IMR-90 (cell line): Measurements from ENCODE around the gene CACNA2D3. TPM values are rescaled to one million over a fixed set of nuclear protein-coding genes. Genes with fewer than 3 reads are reported as not detected.

Experiments used
- ATAC-seq: fragments of 200-7000 bp; cut with Tn5 transposase; 2 replicates; pipeline ENCODE4 v1.9.1; 2020; ENCODE audit warnings: low read depth, mild to moderate bottlenecking, moderate library complexity
- BruUV-seq: library from RNA; stranded (reverse); fragments of 400-500 nt; replicated peaks from 2 replicates; lab custom pipeline; 2021; lab: Mats Ljungman, UMichigan
- CTCF ChIA-PET: fragments of 300-600 bp; formaldehyde crosslinking; extraction: SDS; loops from one replicate; lab custom pipeline; 2021; ENCODE audit warnings: antibody characterized with exemption; lab: Yijun Ruan, JAX
- POLR2A ChIA-PET: fragments of 300-600 bp; sonication (Branson Sonifier 250); formaldehyde crosslinking; loops from one replicate; lab custom pipeline; 2022; ENCODE audit warnings: antibody characterized with exemption; ENCODE audit not compliant: unreplicated experiment; lab: Charles Lee
- DNase-seq: peaks from one replicate; pipeline ENCODE4 v3.0.0; 2013
- H2AFZ ChIP-seq: replicated peaks from 2 replicates; pipeline ENCODE3; 2013; ENCODE audit warnings: low read length, mild to moderate bottlenecking; ENCODE audit not compliant: poor library complexity
- H2AK5ac ChIP-seq: 2 replicates; pipeline ENCODE4 v1.6.1; 2013; ENCODE audit warnings: low read depth, low read length, inconsistent platforms
- H2AK9ac ChIP-seq: replicated peaks from 2 replicates; pipeline ENCODE3; 2013; ENCODE audit warnings: mild to moderate bottlenecking, low read depth, low read length, moderate library complexity; ENCODE audit not compliant: poor library complexity
- H2BK120ac ChIP-seq: 2 replicates; pipeline ENCODE4 v1.6.1; 2013; ENCODE audit warnings: low read depth, low read length, inconsistent platforms
- H2BK15ac ChIP-seq: 3 replicates; pipeline ENCODE4 v1.6.1; 2013; ENCODE audit warnings: low read depth, low read length, inconsistent platforms
- H2BK20ac ChIP-seq: 2 replicates; pipeline ENCODE4 v1.6.1; 2013; ENCODE audit warnings: low read depth, mild to moderate bottlenecking, inconsistent platforms, low read length, moderate library complexity
- H2BK5ac ChIP-seq: 2 replicates; pipeline ENCODE4 v1.6.1; 2013; ENCODE audit warnings: mild to moderate bottlenecking, low read depth, low read length, inconsistent platforms; ENCODE audit not compliant: poor library complexity, severe bottlenecking
- H3K14ac ChIP-seq: replicated peaks from 2 replicates; pipeline ENCODE4 v1.6.1; 2013; ENCODE audit warnings: low read depth, low read length, inconsistent platforms
- H3K18ac ChIP-seq: 2 replicates; pipeline ENCODE4 v1.6.1; 2013; ENCODE audit warnings: low read depth, low read length, control low read depth
- H3K23ac ChIP-seq: 2 replicates; pipeline ENCODE4 v1.6.1; 2013; ENCODE audit warnings: low read depth, low read length, inconsistent platforms
- H3K27ac ChIP-seq: 2 replicates; pipeline ENCODE4 v1.5.1; 2013; ENCODE audit warnings: mild to moderate bottlenecking, control low read depth, low read length; ENCODE audit not compliant: insufficient read depth
- H3K27me3 ChIP-seq: 2 replicates; pipeline ENCODE4 v1.6.1; 2013; ENCODE audit warnings: low read length; ENCODE audit not compliant: control insufficient read depth, insufficient read depth
- H3K36me3 ChIP-seq: 2 replicates; pipeline ENCODE4 v1.6.1; 2013; ENCODE audit warnings: low read length, mixed read lengths; ENCODE audit not compliant: control insufficient read depth, insufficient read depth
- H3K4ac ChIP-seq: 2 replicates; pipeline ENCODE4 v1.6.1; 2013; ENCODE audit warnings: low read depth, low read length, inconsistent platforms
- H3K4me1 ChIP-seq: 2 replicates; pipeline ENCODE4 v1.6.1; 2013; ENCODE audit warnings: low read length, mixed read lengths; ENCODE audit not compliant: control insufficient read depth, insufficient read depth
- H3K4me2 ChIP-seq: 2 replicates; pipeline ENCODE4 v1.6.1; 2013; ENCODE audit warnings: low read depth, mild to moderate bottlenecking, control low read depth, low read length, moderate library complexity
- H3K4me3 ChIP-seq: 2 replicates; pipeline ENCODE4 v1.5.1; 2013; ENCODE audit warnings: low read depth, mild to moderate bottlenecking, control low read depth, low read length, moderate library complexity; ENCODE audit not compliant: insufficient read depth
- H3K56ac ChIP-seq: 2 replicates; pipeline ENCODE4 v1.6.1; 2013; ENCODE audit warnings: low read length, inconsistent platforms; ENCODE audit not compliant: insufficient read depth; ENCODE audit errors: extremely low read depth
- H3K79me1 ChIP-seq, 2 experiments: 2 replicates each; pipeline ENCODE4 v1.6.1; 2013; ENCODE audit warnings: low read length in 2 of 2, inconsistent platforms in 1 of 2, low read depth in 1 of 2
- H3K9ac ChIP-seq: 2 replicates; pipeline ENCODE4 v1.6.1; 2013; ENCODE audit warnings: low read depth, low read length, control low read depth
- H3K9me1 ChIP-seq: 2 replicates; pipeline ENCODE4 v1.6.1; 2013; ENCODE audit warnings: low read length, inconsistent platforms; ENCODE audit not compliant: insufficient read depth
- H3K9me3 ChIP-seq: 2 replicates; pipeline ENCODE4 v1.6.1; 2013; ENCODE audit warnings: low read length; ENCODE audit not compliant: control insufficient read depth, insufficient read depth
- H4K20me1 ChIP-seq: 2 replicates; pipeline ENCODE4 v1.6.1; 2013; ENCODE audit warnings: low read length, inconsistent platforms; ENCODE audit not compliant: insufficient read depth
- H4K5ac ChIP-seq: 2 replicates; pipeline ENCODE4 v1.6.1; 2013; ENCODE audit warnings: mild to moderate bottlenecking, low read depth, low read length, control low read depth
- H4K8ac ChIP-seq, 2 experiments: 2 replicates each; pipeline ENCODE4 v1.6.1; 2013; ENCODE audit warnings: low read depth in 2 of 2, low read length in 2 of 2, control low read depth in 1 of 2, inconsistent platforms in 1 of 2
- H4K91ac ChIP-seq: 2 replicates; pipeline ENCODE4 v1.6.1; 2013; ENCODE audit warnings: low read depth, low read length, inconsistent platforms; ENCODE audit not compliant: insufficient read depth
- POLR2A ChIP-seq: IDR thresholded peaks from 2 replicates; pipeline ENCODE4 v1.6.1; 2012; ENCODE audit warnings: mild to moderate bottlenecking, low read depth, low read length
- RFX5 ChIP-seq: IDR thresholded peaks from 2 replicates; pipeline ENCODE4 v1.8.0; 2012; ENCODE audit warnings: low read depth, mild to moderate bottlenecking, low read length, moderate library complexity
- SMC3 ChIP-seq: fragments of 150-350 bp; IDR thresholded peaks from 2 replicates; pipeline ENCODE4 v1.6.1; 2016; ENCODE audit warnings: low read depth, mild to moderate bottlenecking, antibody characterized with exemption, low read length, moderate library complexity
- WGBS, 2 experiments: methylation state at CpG; one replicate each; pipeline versions ENCODE4 v1.1.5 to v1.1.7; 2013; ENCODE audit warnings: missing lambda C conversion rate in 2 of 2; ENCODE audit not compliant: insufficient read length in 1 of 2; ENCODE audit errors: extremely low coverage in 2 of 2; 5-methylcytosine and 5-hydroxymethylcytosine counted together
- dilution Hi-C: fragments of 300-500 bp; cut with HindIII; formaldehyde crosslinking; loops from one replicate; pipeline ENCODE4 v1.14.3; 2018; ENCODE audit warnings: low sequenced_read_pairs; ENCODE audit not compliant: unreplicated experiment
- in situ Hi-C: fragments of 300-500 bp; cut with MboI; formaldehyde crosslinking; loops from 3 replicates; pipeline ENCODE4 v1.14.3; 2019; ENCODE audit warnings: low sequenced_read_pairs, inconsistent platforms, mixed read lengths
- intact Hi-C: fragments of 100-400 bp; cut with micrococcal nuclease; formaldehyde crosslinking; loops from 2 replicates; pipeline ENCODE4 v1.10.0; 2022
- polyA plus RNA-seq, 3 experiments: library from polyadenylated mRNA; depleted of rRNA; stranded (reverse); fragments of >200 nt; gene quantifications; 2 replicates each; pipeline ENCODE4 v1.2.3, GENCODE V29; 2012; ENCODE audit warnings: low replicate concordance in 1 of 3
- total RNA-seq: library from RNA; depleted of rRNA; stranded (reverse); fragments of >200 nt; gene quantifications from 2 replicates; pipeline ENCODE4 v1.2.3, GENCODE V29; 2012

CACNA2D3 gene
- total and polyA plus RNA-seq, 2 of the 4 experiments (the other 2 are of a cell fraction): 0.36 to 0.41 TPM

DNA sequence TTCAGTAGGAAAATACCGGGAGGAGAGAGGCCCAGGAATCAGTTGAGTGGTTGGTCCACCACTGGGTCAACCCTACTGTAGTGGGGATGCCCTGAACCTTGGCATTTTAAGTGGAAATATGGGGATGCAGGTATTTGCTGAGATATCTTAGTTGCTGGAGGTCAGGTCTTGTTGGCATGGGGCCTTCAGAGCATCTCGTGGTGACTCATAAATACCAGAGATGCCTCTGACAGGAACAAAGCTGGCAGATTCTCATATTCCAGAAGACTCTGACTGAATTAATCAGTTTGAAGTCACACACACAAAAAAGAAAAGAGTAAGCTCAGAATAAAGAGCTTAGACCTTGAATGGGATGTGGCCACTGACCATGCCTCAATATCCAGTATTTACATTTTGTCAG, 91.6 kb downstream of the CACNA2D3 start:
- H3K9ac ChIP-seq: no peak overlapping the region
- H2BK20ac ChIP-seq: no peak overlapping the region
- H2BK5ac ChIP-seq: no peak overlapping the region
- DNase-seq (no peak), ATAC-seq (no peak)
- no peaks in the 10 kb centered on the region for H3K9me1 ChIP-seq
- no peak overlapping the region for H4K5ac ChIP-seq
- H3K9me3 ChIP-seq: peaks cover 8% of the 10 kb centered on the region; the same call in 1 of the 2 replicates
- no peak overlapping the region for H2AK9ac ChIP-seq
- no peak overlapping the region for H2AFZ ChIP-seq
- BruUV-seq: no TSS peak
- ChIA-PET CTCF (no interaction called here), POLR2A (no interaction called here)
- no peak overlapping the region for H3K23ac ChIP-seq
- no peaks in the 10 kb centered on the region for H3K36me3 ChIP-seq
- in situ Hi-C loops (no loop called here), dilution Hi-C loops (no loop called here), intact Hi-C loops (no loop called here)
- no peak overlapping the region for H2BK15ac ChIP-seq
- TF ChIP-seq SMC3: no peak
- TF ChIP-seq RFX5: no peak
- TF ChIP-seq POLR2A: no peak
- H3K27me3 ChIP-seq: no peaks in the 10 kb centered on the region
- H2AK5ac ChIP-seq: no peak overlapping the region
- no peak overlapping the region for H3K4me3 ChIP-seq
- no peak overlapping the region for H3K27ac ChIP-seq
- no peak overlapping the region for H3K56ac ChIP-seq
- H3K4ac ChIP-seq: no peak overlapping the region
- no peak overlapping the region for H3K4me2 ChIP-seq
- no peaks in the 10 kb centered on the region for H3K4me1 ChIP-seq
- WGBS, 2 experiments: no CpG with 5 or more reads among the region's 2 CpGs
- H4K8ac ChIP-seq: no peak overlapping the region
- H2BK120ac ChIP-seq: no peak overlapping the region
- no peaks in the 10 kb centered on the region for H3K79me1 ChIP-seq
- no peak overlapping the region for H3K14ac ChIP-seq
- no peaks in the 10 kb centered on the region for H4K20me1 ChIP-seq
- H4K91ac ChIP-seq: no peak overlapping the region
- no peak overlapping the region for H3K18ac ChIP-seq
